RKO (cell line): ENCODE data around the gene CLTA.
"Not testable (repeated sequence)": the region's sequence is repeated elsewhere in the genome, so short reads cannot be mapped to it uniquely, and the experiment has no call there.

ENCODE experiments used
- DNase-seq: peaks from one replicate; pipeline ENCODE4 v3.0.0-alpha.2; 2016; ENCODE audit warnings: low spot score

CLTA gene

GRCh38 chr9:36158917-36159316 lies 31.8 kb upstream of the CLTA start:
- no peak for DNase-seq

- not testable (repeated sequence) for DNase-seq
Measured at GRCh38 chr9:36159509-36159908, 31.2 kb upstream of the CLTA start.

- DNase-seq = not testable (repeated sequence)
Measured at GRCh38 chr9:36160126-36160525, 30.6 kb upstream of the CLTA start.

GRCh38 chr9:36161187-36161586 lies 29.5 kb upstream of the CLTA start:
- DNase-seq = no peak

- no peak for DNase-seq
Measured at GRCh38 chr9:36162211-36162738, 28.4 kb upstream of the CLTA start.

- DNase-seq = no peak
Measured at GRCh38 chr9:36163049-36163785, 27.5 kb upstream of the CLTA start.

- peak; percentile 34 for DNase-seq
Measured at GRCh38 chr9:36163786-36164170, 26.9 kb upstream of the CLTA start.

- DNase-seq = no peak
Measured at GRCh38 chr9:36164372-36164771, 26.3 kb upstream of the CLTA start.

- no peak for DNase-seq
Measured at GRCh38 chr9:36164989-36165388, 25.7 kb upstream of the CLTA start.

- no peak for DNase-seq
Measured at GRCh38 chr9:36165826-36166167, 24.9 kb upstream of the CLTA start.

GRCh38 chr9:36166168-36166927 lies 24.4 kb upstream of the CLTA start:
- DNase-seq = peak; percentile 59

GRCh38 chr9:36169166-36169565 lies 21.6 kb upstream of the CLTA start, which contains the start of gene CCIN:
Gene CCIN (plus strand): TSS chr9:36169388. CDS start chr9:36169503, 115 bp downstream.
- DNase-seq = no peak

- no peak for DNase-seq
Measured at GRCh38 chr9:36169708-36170107, 21.0 kb upstream of the CLTA start.

GRCh38 chr9:36170531-36170930 lies 20.2 kb upstream of the CLTA start:
- DNase-seq = no peak

- no peak for DNase-seq
Measured at GRCh38 chr9:36173861-36174260, 16.9 kb upstream of the CLTA start.

GRCh38 chr9:36174271-36174670 lies 16.4 kb upstream of the CLTA start:
- DNase-seq = no peak

GRCh38 chr9:36174731-36175130 lies 16.0 kb upstream of the CLTA start:
- no peak for DNase-seq

GRCh38 chr9:36175209-36175608 lies 15.5 kb upstream of the CLTA start:
- not testable (repeated sequence) for DNase-seq

GRCh38 chr9:36176496-36176895 lies 14.2 kb upstream of the CLTA start:
- not testable (repeated sequence) for DNase-seq

- no peak for DNase-seq
Measured at GRCh38 chr9:36177571-36177970, 13.2 kb upstream of the CLTA start.

GRCh38 chr9:36180243-36180642 lies 10.5 kb upstream of the CLTA start:
- not testable (repeated sequence) for DNase-seq

GRCh38 chr9:36187414-36187813 lies 3.3 kb upstream of the CLTA start:
- DNase-seq = peak; percentile 56

GRCh38 chr9:36188212-36188611 lies 2.5 kb upstream of the CLTA start:
- no peak for DNase-seq
